HG02571 (cell line): ENCODE data around the gene VGLL4.
"Not testable (repeated sequence)": the region's sequence is repeated elsewhere in the genome, so short reads cannot be mapped to it uniquely, and the experiment has no call there.

ENCODE experiments used
- ATAC-seq: cut with Tn5 transposase; IDR thresholded peaks from one replicate; pipeline ENCODE4 v1.9.1; 2021; ENCODE audit warnings: mild to moderate bottlenecking, moderate library complexity; ENCODE audit not compliant: unreplicated experiment

VGLL4 gene

DNA sequence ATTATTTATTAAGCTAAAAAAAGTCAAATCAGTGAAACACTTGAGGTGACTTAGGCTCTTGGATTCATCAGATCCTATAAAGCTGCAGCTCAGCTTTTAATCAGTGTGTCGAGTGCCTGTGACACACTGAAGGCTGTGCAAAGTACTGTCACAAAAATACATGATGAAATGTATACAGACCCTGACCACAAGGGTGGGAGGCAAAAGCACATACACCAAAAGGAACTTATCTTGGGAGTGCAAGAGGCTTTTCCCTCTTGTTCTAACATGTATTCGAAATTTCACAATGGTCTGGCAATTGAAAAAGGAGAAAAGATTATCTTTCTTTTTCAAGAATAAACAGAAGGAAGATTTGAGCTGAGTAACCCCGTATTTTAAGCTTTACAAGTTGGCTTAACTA is 35.9 kb downstream of the VGLL4 start:
- no peak for ATAC-seq

DNA sequence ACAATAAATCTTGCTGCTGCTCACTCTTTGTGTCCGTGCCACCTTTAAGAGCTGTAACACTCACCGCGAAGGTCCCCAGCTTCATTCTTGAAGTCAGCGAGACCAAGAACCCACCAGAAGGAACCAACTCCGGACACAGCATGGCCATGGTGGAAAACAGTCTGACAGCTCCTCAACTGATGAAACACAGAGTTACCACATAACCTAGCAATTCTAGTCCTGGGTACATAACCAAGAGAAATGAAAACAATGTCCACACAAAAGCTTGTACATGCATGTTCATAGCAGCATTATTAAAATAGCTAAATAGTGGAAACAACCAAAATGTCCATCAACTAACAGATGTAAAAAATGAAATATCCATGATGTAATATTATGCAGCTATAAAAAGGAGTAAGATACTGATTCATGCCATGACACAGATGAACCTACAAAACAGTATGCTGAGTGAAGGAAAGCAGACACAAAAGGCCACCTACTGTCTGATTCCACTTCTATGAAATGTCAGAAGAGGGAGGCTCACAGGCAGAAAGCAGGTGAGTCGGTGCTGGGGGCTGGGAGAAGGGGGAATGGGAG is 36.8 kb downstream of the VGLL4 start:
- ATAC-seq: no peak

DNA sequence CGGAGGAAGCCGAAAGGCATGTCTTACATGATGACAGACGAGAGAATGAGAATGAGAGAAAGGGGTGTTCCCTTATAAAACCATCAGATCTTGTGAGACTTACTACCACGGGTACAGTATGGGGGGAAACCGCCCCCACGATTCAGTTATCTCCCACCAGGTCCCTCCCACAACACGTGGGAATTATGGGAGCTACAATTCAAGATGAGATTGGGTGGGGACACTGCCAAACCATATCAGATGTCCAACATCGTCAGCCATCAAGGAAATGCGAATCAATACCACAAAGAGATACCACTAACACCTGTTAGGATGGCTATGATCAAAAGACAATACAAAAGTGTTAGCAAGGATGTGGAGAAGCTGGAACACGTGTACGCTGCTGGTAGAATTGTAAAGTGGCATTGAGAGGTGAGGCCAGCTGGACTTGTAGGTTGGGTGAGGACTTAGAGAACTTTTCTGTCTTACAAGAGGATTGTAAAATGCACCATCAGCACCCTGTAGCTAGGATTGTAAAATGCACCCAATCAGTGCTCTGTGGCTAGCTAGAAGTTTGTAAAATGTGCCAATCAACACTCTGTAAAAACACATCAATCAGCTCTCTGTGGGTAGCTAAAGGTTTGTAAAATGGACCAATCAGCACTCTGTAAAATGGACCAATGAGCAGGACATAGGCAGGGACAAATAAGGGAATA is 37.5 kb downstream of the VGLL4 start:
- ATAC-seq: no peak

DNA sequence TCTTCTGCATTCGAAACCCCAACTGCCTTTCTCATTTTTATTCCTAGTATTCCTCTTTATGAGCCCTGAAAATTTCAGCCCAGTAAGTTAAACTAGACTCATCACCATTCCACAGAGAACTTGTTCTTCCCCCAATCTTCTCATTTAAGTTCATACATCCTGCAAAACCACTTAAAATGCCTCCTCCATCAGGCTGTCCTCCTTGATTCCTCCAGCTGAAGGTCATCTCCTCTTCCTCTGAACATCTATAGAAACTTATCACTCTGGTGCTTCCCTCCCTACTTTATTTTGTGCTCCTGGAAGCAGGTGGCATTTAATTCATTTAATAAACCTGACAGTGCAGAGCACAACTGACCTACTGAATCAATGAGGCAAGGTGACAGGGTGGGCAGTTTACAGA is 38.3 kb downstream of the VGLL4 start:
- no peak for ATAC-seq

DNA sequence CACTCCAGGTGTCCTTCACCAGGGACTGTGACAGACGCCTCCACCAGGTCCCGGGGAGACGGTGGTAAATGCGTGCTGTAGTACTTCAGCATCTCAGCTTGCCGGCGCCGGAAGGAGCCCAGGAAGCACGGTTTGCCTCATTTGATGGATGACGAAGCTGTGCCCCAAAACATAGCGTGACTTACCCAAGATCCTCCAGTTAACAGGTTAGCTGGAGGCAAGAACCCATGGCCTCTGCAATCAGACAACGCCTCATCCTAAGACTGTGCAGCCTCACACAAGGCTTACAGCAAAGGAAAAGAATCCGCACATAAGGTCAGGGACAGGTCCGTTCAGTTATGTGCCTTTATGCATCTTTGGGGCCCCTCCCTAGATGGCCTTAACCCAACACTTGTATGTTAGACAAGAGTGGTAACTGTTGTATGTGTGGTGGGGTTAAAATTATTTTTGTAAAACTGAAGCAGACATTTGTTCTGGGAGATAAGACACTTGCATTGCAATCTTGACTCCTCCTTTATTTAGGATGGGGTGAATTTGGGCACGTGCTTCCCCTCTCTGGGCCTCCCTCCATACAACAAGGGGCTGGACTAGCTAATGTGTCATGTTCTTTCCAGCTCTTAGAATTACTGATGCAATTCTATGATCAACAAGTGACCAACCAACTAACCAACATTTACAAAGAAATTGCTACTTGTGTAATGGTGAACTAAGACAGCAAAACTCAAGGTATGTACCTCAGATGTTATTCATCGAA is 39.4 kb downstream of the VGLL4 start:
- no peak for ATAC-seq

DNA sequence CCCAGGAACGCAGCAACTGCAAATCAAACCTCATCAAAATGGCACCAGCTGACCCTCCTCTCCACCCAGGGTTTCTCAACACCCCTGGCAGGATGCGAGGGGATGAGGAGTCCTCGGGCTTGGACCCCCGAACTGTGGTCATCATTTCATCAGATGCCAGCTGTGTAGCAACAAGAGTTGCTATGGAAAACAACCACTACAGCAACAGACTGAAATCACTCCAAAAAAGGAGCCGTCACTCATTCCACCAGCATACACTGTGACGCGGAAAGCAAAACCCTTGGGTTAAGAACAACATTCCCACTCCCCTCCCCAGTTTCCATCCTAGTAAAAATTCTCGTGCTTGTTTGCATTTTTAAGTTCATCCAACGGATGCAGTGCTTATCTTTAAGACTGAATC is 40.1 kb downstream of the VGLL4 start:
- ATAC-seq: no peak

DNA sequence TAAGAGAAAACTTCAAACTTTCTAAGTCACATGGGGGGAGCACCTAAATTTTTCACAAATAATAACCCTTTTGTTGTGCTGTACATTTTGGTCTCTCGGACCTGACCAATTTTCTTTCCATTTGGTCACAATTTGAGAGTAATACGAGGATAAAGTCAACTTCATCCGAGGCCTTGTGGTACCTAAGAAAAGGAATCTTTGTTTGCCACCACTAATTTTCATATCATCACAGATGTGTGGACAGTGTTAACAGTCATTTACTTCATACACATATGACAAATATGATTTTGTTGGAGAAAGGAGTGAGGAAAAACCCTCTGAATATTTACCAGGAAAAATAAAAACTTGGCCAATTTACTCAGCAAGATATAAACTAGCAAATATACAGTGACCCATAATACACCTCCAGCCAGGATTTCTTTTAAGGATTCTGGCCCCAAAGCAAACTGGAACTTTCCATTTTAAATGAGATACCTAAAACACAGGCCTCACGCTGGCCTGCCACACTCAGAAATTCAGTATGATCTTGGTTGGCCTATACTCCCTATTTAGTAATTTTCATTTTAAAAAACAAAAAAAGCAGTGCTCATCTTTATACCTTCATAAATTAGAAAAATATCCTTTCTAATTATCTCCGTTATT is 40.7 kb downstream of the VGLL4 start:
- ATAC-seq: no peak

DNA sequence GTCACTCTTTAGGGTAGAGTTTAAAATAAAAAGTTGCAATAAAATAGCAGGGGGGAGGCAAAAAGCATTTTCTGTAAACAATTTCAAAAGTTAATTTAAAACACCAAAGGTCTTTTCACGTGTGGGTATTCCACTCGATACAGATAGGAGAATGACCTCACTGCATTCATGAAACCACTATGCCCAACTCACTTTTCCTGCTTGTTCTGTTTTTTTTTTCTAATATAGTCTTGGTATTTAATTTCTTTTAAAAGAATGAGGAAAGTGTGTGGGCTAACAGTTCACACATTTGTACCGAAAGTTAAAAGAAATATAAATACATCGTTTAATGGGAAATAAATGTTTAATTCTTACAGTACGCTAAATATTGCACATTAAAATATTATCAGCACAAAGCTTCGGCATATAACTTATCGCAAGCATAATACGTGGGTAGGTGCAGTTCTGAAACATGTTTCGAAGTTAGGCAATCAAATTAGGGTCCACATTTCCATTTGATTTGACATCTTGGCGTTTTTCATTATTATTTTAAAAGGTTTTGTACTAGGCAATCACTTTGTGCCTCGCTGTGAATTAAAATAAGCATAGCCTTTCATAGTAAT is 41.4 kb downstream of the VGLL4 start:
- no peak for ATAC-seq

DNA sequence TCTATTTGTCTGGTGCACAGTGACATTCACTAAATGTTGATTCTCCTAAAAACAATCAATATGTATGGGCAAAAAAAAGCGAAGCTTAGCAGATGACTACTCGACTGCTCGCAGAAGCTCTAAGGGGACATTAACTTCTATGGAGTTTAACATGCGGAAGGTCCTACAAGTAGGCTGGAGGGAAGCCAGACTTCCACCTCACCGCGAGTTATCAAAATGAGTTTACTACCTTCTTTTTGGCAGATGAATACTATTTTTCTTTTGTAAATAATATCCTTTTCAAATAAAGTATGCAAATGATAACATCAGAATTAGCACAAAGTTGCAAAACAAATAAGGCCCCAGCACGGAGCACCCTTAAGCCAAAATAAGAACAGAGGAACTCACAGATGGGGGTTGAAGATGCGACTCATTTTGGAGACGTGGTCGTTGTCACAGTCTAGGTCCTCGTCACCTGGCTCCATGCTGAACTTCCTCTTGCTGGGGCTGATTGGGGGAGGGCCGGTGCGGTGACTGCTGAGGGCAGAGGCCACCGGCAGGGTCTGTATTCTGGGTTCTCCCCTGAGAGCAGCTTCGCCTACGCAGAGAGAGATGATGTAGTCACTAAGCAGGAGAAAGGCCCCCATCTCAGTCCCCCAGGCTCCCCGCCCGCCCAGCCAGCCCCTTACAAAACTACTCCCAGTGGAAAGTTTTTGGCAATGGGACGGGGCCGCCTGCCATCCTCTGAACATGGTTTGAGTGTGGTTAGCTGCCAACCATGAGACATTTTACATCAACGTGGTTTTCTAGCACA is 42.1 kb downstream of the VGLL4 start:
- peak; percentile 94 for ATAC-seq

DNA sequence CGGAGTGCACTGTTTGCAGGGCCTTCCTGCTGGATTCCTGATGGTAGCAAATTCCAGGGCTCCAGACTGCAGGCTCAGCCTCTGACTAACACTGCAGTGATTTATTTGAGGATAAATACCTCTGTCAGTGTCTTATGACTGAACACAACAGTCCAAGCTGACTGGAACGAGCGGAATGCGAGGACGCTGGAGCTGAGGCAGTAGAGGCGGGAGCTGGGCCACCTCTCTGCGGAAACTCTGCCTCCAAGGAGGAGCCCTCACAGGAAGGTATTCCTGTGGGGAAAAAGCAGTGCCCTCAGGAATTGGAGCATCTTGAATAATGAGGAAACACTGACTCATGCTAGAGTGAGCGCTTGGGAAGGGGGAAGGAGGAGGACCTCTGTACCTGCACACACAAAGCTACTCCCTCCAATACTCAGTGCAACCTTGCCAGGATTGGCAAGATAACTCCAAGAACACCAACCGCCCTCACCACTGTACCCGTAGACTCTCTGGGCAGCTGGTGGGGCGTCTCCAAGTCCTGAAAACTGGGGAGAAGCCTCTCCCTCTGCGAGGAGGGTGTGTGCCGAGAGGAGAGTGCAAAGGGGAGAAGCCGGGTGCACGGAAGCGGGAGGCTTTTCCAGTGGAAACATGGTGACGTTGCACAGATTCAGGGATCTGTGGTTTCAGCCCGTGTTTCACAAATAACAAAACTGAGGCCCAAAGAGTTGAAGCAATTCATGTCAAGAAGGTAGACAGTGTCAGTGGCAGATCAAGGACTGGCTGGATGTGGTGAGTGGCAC is 43.0 kb downstream of the VGLL4 start:
- no peak for ATAC-seq

DNA sequence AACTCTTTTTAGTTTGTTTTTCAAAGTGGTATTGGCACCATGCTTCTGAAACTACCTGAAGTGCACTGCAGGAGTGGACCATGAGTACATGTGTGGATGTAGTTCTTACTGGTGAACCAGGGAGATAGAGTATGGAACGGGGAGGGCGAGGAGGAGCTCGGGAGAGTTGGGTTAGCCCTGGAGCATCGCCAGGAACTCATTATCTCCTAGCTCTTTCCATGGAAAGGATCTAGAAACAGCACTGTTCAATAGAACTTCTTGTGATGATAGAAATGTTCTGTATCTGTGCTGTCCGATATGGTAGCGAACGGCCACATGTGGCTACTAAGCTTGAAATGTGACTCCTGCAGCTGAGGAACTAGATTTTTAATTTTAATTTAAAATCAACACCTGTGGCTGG is 47.3 kb downstream of the VGLL4 start:
- no peak for ATAC-seq

- ATAC-seq: not testable (repeated sequence)
These were observed 48.7 kb downstream of the VGLL4 start for GRCh38 chr3:11595024-11595423.

GRCh38 chr3:11593318-11594034 is 50.2 kb downstream of the VGLL4 start:
- no peak for ATAC-seq

- ATAC-seq: no peak
These were observed 51.0 kb downstream of the VGLL4 start for GRCh38 chr3:11592445-11593298.

GRCh38 chr3:11591391-11592282 is 52.1 kb downstream of the VGLL4 start:
- ATAC-seq: no peak

GRCh38 chr3:11591002-11591355 is 52.7 kb downstream of the VGLL4 start:
- ATAC-seq: no peak

- ATAC-seq: no peak
These were observed 54.0 kb downstream of the VGLL4 start for GRCh38 chr3:11589706-11590105.
